ENCODE measurements around the gene VPREB1. TPM values are rescaled to one million over a fixed set of nuclear protein-coding genes. Genes with fewer than 3 reads are reported as not detected.
"Not testable (repeated sequence)": the region's sequence is repeated elsewhere in the genome, so short reads cannot be mapped to it uniquely, and the experiment has no call there.

Gene VPREB1
- total RNA-seq, 3 donors from 2014 or later, result not detected

DNA sequence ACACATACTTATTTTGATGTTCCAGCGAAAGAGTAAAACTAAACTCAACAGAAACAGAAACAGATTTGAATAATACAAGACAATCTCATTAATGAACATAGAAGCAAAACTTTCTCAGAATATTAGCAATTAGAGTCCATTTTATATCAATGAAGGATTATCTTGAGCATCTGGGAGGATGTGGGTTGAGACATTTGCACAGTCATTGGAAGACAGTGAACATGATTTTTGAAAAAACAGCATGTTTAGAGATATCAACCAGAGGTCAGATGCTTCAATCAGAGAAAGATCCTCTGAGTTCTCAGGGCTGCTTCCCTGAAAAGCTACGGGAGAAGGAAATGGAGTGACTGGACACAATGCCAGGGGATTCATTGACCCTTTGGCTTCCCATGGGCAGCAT lies 35.9 kb upstream of the VPREB1 start:
- TF ChIP-seq POLR2AphosphoS5 (IDR thresholded peaks at IDR 0.05) (no peak), POLR2A (IDR thresholded peaks at IDR 0.05) (no peak), CTCF (IDR thresholded peaks at IDR 0.05) (no peak)
- DNase-seq (ENCODE audit: low spot score in 2 of 2), result no peak
- Histone ChIP-seq H3K27me3 (peaks cover 0 to 4% of the 10 kb centered on the region in 2 donors), H3K36me3 (no peaks in the 10 kb centered on the region), H3K4me3 (no peak overlapping the region), H3K27ac (no peak overlapping the region), H3K4me1 (no peaks in the 10 kb centered on the region), H3K9me3 (no peaks in the 10 kb centered on the region)
- intact Hi-C loops (cut with DNase I; ENCODE audit: low total_unique reads), result loop anchor here (10.0 kb wide), 1 partner anchor 156 kb away; no protein-coding TSS in a partner anchor

- not testable (repeated sequence) for H3K4me1 ChIP-seq; DNase-seq (ENCODE audit: low spot score in 2 of 2); H3K36me3 ChIP-seq; H3K27ac ChIP-seq; H3K4me3 ChIP-seq; H3K27me3 ChIP-seq; H3K9me3 ChIP-seq
- intact Hi-C loops (cut with DNase I; ENCODE audit: low total_unique reads), result loop anchor here (10.0 kb wide), 1 partner anchor 156 kb away; no protein-coding TSS in a partner anchor
Measured at GRCh38 chr22:22209080-22209640, 35.4 kb upstream of the VPREB1 start.

DNA sequence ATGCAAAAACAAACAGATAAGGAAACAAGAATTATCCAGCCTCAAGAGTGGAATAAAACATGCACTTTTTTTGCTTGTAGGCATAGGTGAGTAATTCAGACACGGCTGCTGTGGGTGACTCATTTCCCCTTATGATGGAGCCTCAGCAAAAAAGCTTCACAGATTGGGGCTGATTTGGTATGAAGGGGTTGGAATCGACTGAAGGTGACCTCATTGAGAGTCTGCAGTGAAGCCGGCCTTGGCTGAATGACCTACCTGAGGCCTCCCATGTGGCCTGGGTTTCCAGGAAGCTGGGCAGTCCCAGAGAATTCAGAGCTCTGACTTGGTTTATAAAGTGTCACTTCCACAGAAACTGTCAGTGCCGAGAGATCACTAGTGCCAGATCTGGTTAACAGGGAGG lies 34.2 kb upstream of the VPREB1 start:
- TF ChIP-seq CTCF (IDR thresholded peaks at IDR 0.05) (no peak), POLR2AphosphoS5 (IDR thresholded peaks at IDR 0.05) (no peak), POLR2A (IDR thresholded peaks at IDR 0.05) (no peak)
- no peak overlapping the region for H3K27ac ChIP-seq
- no peak for DNase-seq (ENCODE audit: low spot score in 2 of 2)
- H3K9me3 ChIP-seq, result no peaks in the 10 kb centered on the region
- H3K4me1 ChIP-seq, result no peaks in the 10 kb centered on the region
- no peaks in the 10 kb centered on the region for H3K27me3 ChIP-seq
- intact Hi-C loops (cut with DNase I; ENCODE audit: low total_unique reads), result no loop called here
- H3K4me3 ChIP-seq, result no peak overlapping the region
- no peaks in the 10 kb centered on the region for H3K36me3 ChIP-seq

DNA sequence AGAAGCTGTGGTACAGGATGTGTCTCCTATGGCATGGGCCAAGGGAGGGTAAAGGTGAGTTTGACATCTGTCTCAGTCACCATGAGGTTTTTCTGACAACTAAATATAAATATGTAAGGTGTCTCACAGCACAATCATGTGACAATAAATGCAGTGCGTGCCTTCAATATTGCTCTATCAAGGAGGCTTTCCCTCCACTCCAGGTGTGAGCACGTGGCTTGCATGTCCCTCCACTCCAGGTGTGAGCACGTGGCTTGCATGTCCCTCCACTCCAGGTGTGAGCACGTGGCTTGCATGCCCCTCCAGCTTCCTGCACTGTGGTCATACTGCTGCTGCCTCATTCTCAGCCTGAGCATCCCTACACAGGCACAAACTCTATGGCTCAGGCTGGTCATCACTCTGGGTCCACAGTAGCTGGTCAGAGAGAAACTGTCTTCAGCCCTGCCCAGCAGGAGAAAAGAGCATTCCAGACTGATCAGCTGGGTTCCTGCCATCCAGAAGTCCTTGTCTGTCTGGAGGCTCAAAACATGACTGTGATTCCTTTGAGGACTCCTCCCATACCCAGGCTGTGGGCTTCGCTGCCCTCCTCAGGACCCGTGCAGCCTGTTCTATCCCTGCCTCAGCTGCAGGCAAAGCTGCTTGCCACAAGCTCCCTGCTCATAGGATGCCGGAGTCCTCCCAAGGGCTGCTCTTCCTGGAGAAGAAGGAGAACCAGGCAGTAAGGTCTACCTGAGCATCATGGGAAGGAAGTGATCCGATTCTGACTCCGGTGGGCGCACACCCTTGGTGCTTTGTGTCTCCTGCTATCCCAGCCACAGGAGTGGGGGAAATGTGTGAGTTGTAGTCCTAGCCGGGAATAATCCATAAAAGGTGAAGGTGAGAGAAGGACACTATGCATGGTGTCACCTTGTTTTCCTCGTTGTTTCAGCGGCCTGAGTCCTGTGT lies 33.4 kb upstream of the VPREB1 start:
- H3K4me3 ChIP-seq, result no peak overlapping the region
- no peaks in the 10 kb centered on the region for H3K9me3 ChIP-seq
- H3K36me3 ChIP-seq, result no peaks in the 10 kb centered on the region
- DNase-seq (ENCODE audit: low spot score in 2 of 2), result peak in 1 of 2 donors; percentile 5
- no peaks in the 10 kb centered on the region for H3K4me1 ChIP-seq
- no peak overlapping the region for H3K27ac ChIP-seq
- TF ChIP-seq POLR2A (IDR thresholded peaks at IDR 0.05), result no peak
- no peak for TF ChIP-seq POLR2AphosphoS5 (IDR thresholded peaks at IDR 0.05)
- no peak for TF ChIP-seq CTCF (IDR thresholded peaks at IDR 0.05)
- no peaks in the 10 kb centered on the region for H3K27me3 ChIP-seq
- intact Hi-C loops (cut with DNase I; ENCODE audit: low total_unique reads), result no loop called here

- no peak overlapping the region for H3K27ac ChIP-seq
Measured at GRCh38 chr22:22213231-22213630, 31.4 kb upstream of the VPREB1 start.

More at GRCh38 chr22:22213231-22213630, 31.4 kb upstream of the VPREB1 start:
- H3K4me1 ChIP-seq, result no peaks in the 10 kb centered on the region
- no peak for DNase-seq (ENCODE audit: low spot score in 2 of 2)
- TF ChIP-seq POLR2AphosphoS5 (IDR thresholded peaks at IDR 0.05) (no peak), CTCF (IDR thresholded peaks at IDR 0.05) (no peak), POLR2A (IDR thresholded peaks at IDR 0.05) (no peak)
- H3K9me3 ChIP-seq, result no peaks in the 10 kb centered on the region
- H3K4me3 ChIP-seq, result no peak overlapping the region
- H3K36me3 ChIP-seq, result no peaks in the 10 kb centered on the region
- H3K27me3 ChIP-seq, result no peaks in the 10 kb centered on the region
- intact Hi-C loops (cut with DNase I; ENCODE audit: low total_unique reads), result no loop called here
